ENCODE measurements around the gene SYT7.

SYT7 gene

DNA sequence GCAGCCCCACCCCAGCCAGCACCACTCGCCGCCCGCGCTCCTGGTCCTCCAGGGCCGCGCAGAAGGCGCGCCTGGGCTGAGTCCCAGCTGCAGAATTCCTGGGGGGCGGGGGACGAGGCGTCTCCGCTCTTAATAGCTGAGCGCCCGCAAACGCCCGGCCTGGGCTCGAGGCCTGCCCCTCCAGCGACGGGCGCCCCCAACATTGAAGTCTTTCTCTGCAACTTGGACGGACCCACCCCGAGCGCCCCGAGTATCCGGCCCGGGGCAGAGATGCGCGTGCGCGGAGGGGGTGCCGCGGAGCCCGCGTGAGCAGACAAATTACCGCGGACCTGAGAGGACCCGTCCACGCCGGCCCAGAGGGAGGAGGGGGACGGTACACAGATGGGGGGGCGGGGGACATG lies 6.7 kb upstream of the SYT7 start:
- no peak for TF ChIP-seq CTCF (IDR thresholded peaks at IDR 0.05)
- no peak overlapping the region for H3K4me3 ChIP-seq (ENCODE audit: low read depth in 1 of 2, low read length in 1 of 2)
- peaks cover 99% of the 10 kb centered on the region for H3K27me3 ChIP-seq
- H3K27ac ChIP-seq, result no peak overlapping the region
- H3K36me3 ChIP-seq, result no peaks in the 10 kb centered on the region
- peaks cover 0 to 9% of the 10 kb centered on the region in 2 experiments for H3K4me1 ChIP-seq (ENCODE audit: control insufficient read depth in 1 of 2, insufficient read depth in 1 of 2, low read depth in 1 of 2, low read length in 1 of 2)
- no peaks in the 10 kb centered on the region for H3K9me3 ChIP-seq

- Histone ChIP-seq H3K4me3 (ENCODE audit: low read depth in 1 of 2, low read length in 1 of 2) (no peak overlapping the region), H3K9me3 (no peaks in the 10 kb centered on the region), H3K27ac (no peak overlapping the region), H3K27me3 (peaks cover 99% of the 10 kb centered on the region), H3K36me3 (no peaks in the 10 kb centered on the region), H3K4me1 (ENCODE audit: control insufficient read depth in 1 of 2, insufficient read depth in 1 of 2, low read depth in 1 of 2, low read length in 1 of 2) (peaks cover 0 to 9% of the 10 kb centered on the region in 2 experiments)
- no peak for TF ChIP-seq CTCF (IDR thresholded peaks at IDR 0.05)
Measured at GRCh38 chr11:61586792-61587430, 6.0 kb upstream of the SYT7 start.

- Histone ChIP-seq H3K27ac (no peak overlapping the region), H3K4me3 (ENCODE audit: low read depth in 1 of 2, low read length in 1 of 2) (no peak overlapping the region), H3K36me3 (no peaks in the 10 kb centered on the region), H3K27me3 (peaks cover 96% of the 10 kb centered on the region), H3K4me1 (ENCODE audit: control insufficient read depth in 1 of 2, insufficient read depth in 1 of 2, low read depth in 1 of 2, low read length in 1 of 2) (peaks cover 3 to 19% of the 10 kb centered on the region in 2 experiments), H3K9me3 (no peaks in the 10 kb centered on the region)
- TF ChIP-seq CTCF (IDR thresholded peaks at IDR 0.05), result no peak
Measured at GRCh38 chr11:61585115-61585514, 4.2 kb upstream of the SYT7 start.

- TF ChIP-seq CTCF (IDR thresholded peaks at IDR 0.05), result no peak
- Histone ChIP-seq H3K27ac (no peak overlapping the region), H3K27me3 (peaks cover 96% of the 10 kb centered on the region), H3K36me3 (no peaks in the 10 kb centered on the region), H3K4me1 (ENCODE audit: control insufficient read depth in 1 of 2, insufficient read depth in 1 of 2, low read depth in 1 of 2, low read length in 1 of 2) (peaks cover 3 to 12% of the 10 kb centered on the region in 2 experiments), H3K4me3 (ENCODE audit: low read depth in 1 of 2, low read length in 1 of 2) (no peak overlapping the region), H3K9me3 (no peaks in the 10 kb centered on the region)
Measured at GRCh38 chr11:61581931-61582330, 1.1 kb upstream of the SYT7 start.

DNA sequence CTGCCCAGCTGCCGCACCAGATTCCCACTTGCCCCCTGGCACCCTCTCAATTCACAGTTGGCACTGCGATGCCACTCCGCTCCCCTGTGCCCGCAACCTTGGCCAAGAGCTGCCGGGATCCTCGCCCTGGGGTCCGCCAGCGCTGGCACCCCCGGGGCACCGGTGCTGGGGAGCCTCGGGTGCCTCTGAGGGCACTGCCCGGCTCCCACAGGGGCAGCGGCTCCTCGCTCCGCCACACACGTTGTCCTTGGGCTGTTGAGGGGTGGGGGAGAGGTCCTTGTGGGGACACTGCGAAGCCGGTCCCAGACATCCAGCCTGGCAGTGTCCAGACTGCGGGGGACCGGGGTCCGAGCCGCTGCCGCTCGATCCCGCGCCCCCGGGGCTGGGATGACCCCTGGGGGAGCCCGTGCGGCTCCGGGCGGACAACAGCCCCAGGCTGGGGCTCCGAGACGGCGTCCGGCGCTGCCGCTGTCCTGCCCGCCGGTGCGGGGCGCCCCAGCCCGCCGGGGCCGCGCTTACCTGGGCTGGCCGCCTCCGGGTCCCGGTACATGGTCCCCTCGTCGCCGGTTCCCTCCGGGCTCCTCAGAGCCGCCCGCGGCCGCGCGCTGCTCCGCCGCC lies 496 bp downstream of the SYT7 start:
- H3K4me3 ChIP-seq (ENCODE audit: low read depth in 1 of 2, low read length in 1 of 2), result no peak overlapping the region

More for the DNA sequence above, 496 bp downstream of the SYT7 start:
- H3K4me1 ChIP-seq (ENCODE audit: control insufficient read depth in 1 of 2, insufficient read depth in 1 of 2, low read depth in 1 of 2, low read length in 1 of 2), result peaks cover 3 to 12% of the 10 kb centered on the region in 2 experiments
- H3K9me3 ChIP-seq, result no peaks in the 10 kb centered on the region
- H3K36me3 ChIP-seq, result no peaks in the 10 kb centered on the region
- TF ChIP-seq CTCF (IDR thresholded peaks at IDR 0.05), result no peak
- H3K27me3 ChIP-seq, result peaks cover 83% of the 10 kb centered on the region
- H3K27ac ChIP-seq, result no peak overlapping the region
